SK-N-SH treated with all-trans-retinoic acid at 6 μM for 48 hours (cell line): Measurements from ENCODE around the gene CHL1.

Experiments used
- ARNTL ChIP-seq: fragments of 450-650 bp; formaldehyde crosslinking; IDR thresholded peaks from 2 replicates; pipeline ENCODE4 v1.5.0; 2020; ENCODE audit warnings: low read depth, mild to moderate bottlenecking, moderate library complexity, borderline replicate concordance
- ESRRG ChIP-seq: fragments of 250-450 bp; sonication (Bioruptor Pico); IDR thresholded peaks from 2 replicates; pipeline ENCODE4 v1.6.1; 2021; ENCODE audit warnings: mild to moderate bottlenecking
- ISL1 ChIP-seq: fragments of 250-450 bp; sonication (Bioruptor Pico); IDR thresholded peaks from 2 replicates; pipeline ENCODE4 v2.1.2; 2022; ENCODE audit warnings: mild to moderate bottlenecking, moderate library complexity
- OSR1 ChIP-seq: fragments of 250-450 bp; sonication (Bioruptor Pico); IDR thresholded peaks from 2 replicates; pipeline ENCODE4 v1.8.0; 2022; ENCODE audit warnings: moderate library complexity, mild to moderate bottlenecking, inconsistent platforms
- RARB ChIP-seq: fragments of 250-450 bp; sonication (Bioruptor Pico); IDR thresholded peaks from 2 replicates; pipeline ENCODE4 v1.8.0; 2021; ENCODE audit warnings: mild to moderate bottlenecking, moderate library complexity
- TOX ChIP-seq: fragments of 250-450 bp; sonication (Bioruptor Pico); IDR thresholded peaks from 2 replicates; pipeline ENCODE4 v1.8.0; 2021; ENCODE audit warnings: mild to moderate bottlenecking, moderate library complexity, borderline replicate concordance
- ZFP3 ChIP-seq: fragments of 250-450 bp; sonication (Bioruptor Pico); IDR thresholded peaks from 2 replicates; pipeline ENCODE4 v1.5.0; 2020; ENCODE audit warnings: mild to moderate bottlenecking, moderate library complexity
- ZNF70 ChIP-seq: fragments of 450-650 bp; formaldehyde crosslinking; IDR thresholded peaks from 2 replicates; pipeline ENCODE4 v1.5.0; 2020; ENCODE audit warnings: mild to moderate bottlenecking, moderate library complexity
- TF ChIP-seq, protein P1 (sequence below): fragments of 250-450 bp; sonication (Bioruptor Pico); IDR thresholded peaks from 2 replicates; pipeline ENCODE4 v1.5.1; 2020; ENCODE audit warnings: low read depth, mild to moderate bottlenecking, moderate library complexity
- TF ChIP-seq, protein P2 (sequence below): fragments of 250-450 bp; sonication (Bioruptor Pico); IDR thresholded peaks from 2 replicates; pipeline ENCODE4 v1.5.0; 2020; ENCODE audit warnings: mild to moderate bottlenecking, moderate library complexity
- TF ChIP-seq, protein P3 (sequence below): fragments of 250-450 bp; sonication (Bioruptor Pico); IDR thresholded peaks from 2 replicates; pipeline ENCODE4 v1.5.1; 2021; ENCODE audit warnings: mild to moderate bottlenecking, moderate library complexity
- TF ChIP-seq, protein P4 (sequence below): fragments of 250-450 bp; sonication (Bioruptor Pico); IDR thresholded peaks from 2 replicates; pipeline ENCODE4 v1.8.0; 2020; ENCODE audit warnings: mild to moderate bottlenecking, moderate library complexity, borderline replicate concordance
- TF ChIP-seq, protein P5 (sequence below): fragments of 250-450 bp; sonication (Bioruptor Pico); IDR thresholded peaks from 2 replicates; pipeline ENCODE4 v1.8.0; 2021; ENCODE audit warnings: low read depth, mild to moderate bottlenecking, moderate library complexity, borderline replicate concordance

DNA sequence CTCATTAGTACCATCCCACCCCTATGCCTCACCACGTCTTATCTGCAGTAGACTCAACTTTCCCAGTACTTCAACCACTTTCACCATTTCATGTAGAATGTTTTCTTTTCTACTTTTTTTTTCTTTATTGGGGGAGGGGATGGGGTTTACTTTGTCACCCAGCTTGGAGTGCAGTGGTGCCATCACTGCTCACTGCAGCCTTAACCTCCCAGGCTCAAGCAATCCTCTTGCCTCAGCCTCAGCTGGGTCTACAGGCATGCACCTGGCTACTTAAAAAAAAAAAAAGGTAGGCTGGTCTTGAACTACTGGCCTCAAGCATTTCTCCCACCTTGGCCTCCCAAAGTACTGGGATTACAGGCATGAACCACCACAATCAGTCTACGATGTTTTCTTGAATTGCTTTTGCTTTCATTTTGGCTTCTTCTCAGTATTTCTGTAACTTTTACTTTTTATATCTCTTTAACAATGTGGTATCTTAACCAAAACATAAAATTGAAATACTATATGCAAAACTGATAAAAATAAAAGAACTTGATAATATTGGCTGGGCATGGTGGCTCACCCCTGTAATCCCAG, 44.9 kb upstream of the CHL1 start:
- TF ChIP-seq, protein P1, sequence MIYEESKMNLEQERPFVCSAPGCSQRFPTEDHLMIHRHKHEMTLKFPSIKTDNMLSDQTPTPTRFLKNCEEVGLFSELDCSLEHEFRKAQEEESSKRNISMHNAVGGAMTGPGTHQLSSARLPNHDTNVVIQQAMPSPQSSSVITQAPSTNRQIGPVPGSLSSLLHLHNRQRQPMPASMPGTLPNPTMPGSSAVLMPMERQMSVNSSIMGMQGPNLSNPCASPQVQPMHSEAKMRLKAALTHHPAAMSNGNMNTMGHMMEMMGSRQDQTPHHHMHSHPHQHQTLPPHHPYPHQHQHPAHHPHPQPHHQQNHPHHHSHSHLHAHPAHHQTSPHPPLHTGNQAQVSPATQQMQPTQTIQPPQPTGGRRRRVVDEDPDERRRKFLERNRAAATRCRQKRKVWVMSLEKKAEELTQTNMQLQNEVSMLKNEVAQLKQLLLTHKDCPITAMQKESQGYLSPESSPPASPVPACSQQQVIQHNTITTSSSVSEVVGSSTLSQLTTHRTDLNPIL = no peak
- TF ChIP-seq, protein P2, sequence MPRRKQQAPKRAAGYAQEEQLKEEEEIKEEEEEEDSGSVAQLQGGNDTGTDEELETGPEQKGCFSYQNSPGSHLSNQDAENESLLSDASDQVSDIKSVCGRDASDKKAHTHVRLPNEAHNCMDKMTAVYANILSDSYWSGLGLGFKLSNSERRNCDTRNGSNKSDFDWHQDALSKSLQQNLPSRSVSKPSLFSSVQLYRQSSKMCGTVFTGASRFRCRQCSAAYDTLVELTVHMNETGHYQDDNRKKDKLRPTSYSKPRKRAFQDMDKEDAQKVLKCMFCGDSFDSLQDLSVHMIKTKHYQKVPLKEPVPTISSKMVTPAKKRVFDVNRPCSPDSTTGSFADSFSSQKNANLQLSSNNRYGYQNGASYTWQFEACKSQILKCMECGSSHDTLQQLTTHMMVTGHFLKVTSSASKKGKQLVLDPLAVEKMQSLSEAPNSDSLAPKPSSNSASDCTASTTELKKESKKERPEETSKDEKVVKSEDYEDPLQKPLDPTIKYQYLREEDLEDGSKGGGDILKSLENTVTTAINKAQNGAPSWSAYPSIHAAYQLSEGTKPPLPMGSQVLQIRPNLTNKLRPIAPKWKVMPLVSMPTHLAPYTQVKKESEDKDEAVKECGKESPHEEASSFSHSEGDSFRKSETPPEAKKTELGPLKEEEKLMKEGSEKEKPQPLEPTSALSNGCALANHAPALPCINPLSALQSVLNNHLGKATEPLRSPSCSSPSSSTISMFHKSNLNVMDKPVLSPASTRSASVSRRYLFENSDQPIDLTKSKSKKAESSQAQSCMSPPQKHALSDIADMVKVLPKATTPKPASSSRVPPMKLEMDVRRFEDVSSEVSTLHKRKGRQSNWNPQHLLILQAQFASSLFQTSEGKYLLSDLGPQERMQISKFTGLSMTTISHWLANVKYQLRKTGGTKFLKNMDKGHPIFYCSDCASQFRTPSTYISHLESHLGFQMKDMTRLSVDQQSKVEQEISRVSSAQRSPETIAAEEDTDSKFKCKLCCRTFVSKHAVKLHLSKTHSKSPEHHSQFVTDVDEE (CRISPR knock-in tag) = no peak
- TF ChIP-seq ZNF70 (CRISPR knock-in tag) (no peak), ZFP3 (CRISPR knock-in tag) (no peak), RARB (no peak), ARNTL (CRISPR knock-in tag) (no peak), OSR1 (CRISPR knock-in tag) (no peak), TOX (CRISPR knock-in tag) (no peak), ISL1 (no peak), ESRRG (CRISPR knock-in tag) (no peak)
- TF ChIP-seq, protein P3, sequence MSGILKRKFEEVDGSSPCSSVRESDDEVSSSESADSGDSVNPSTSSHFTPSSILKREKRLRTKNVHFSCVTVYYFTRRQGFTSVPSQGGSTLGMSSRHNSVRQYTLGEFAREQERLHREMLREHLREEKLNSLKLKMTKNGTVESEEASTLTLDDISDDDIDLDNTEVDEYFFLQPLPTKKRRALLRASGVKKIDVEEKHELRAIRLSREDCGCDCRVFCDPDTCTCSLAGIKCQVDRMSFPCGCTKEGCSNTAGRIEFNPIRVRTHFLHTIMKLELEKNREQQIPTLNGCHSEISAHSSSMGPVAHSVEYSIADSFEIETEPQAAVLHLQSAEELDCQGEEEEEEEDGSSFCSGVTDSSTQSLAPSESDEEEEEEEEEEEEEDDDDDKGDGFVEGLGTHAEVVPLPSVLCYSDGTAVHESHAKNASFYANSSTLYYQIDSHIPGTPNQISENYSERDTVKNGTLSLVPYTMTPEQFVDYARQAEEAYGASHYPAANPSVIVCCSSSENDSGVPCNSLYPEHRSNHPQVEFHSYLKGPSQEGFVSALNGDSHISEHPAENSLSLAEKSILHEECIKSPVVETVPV = no peak
- TF ChIP-seq, protein P4, sequence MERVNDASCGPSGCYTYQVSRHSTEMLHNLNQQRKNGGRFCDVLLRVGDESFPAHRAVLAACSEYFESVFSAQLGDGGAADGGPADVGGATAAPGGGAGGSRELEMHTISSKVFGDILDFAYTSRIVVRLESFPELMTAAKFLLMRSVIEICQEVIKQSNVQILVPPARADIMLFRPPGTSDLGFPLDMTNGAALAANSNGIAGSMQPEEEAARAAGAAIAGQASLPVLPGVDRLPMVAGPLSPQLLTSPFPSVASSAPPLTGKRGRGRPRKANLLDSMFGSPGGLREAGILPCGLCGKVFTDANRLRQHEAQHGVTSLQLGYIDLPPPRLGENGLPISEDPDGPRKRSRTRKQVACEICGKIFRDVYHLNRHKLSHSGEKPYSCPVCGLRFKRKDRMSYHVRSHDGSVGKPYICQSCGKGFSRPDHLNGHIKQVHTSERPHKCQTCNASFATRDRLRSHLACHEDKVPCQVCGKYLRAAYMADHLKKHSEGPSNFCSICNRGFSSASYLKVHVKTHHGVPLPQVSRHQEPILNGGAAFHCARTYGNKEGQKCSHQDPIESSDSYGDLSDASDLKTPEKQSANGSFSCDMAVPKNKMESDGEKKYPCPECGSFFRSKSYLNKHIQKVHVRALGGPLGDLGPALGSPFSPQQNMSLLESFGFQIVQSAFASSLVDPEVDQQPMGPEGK (CRISPR knock-in tag) = no peak
- TF ChIP-seq, protein P5, sequence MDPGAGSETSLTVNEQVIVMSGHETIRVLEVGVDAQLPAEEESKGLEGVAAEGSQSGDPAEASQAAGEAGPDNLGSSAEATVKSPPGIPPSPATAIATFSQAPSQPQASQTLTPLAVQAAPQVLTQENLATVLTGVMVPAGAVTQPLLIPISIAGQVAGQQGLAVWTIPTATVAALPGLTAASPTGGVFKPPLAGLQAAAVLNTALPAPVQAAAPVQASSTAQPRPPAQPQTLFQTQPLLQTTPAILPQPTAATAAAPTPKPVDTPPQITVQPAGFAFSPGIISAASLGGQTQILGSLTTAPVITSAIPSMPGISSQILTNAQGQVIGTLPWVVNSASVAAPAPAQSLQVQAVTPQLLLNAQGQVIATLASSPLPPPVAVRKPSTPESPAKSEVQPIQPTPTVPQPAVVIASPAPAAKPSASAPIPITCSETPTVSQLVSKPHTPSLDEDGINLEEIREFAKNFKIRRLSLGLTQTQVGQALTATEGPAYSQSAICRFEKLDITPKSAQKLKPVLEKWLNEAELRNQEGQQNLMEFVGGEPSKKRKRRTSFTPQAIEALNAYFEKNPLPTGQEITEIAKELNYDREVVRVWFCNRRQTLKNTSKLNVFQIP = no peak
